ENCODE results near the gene DLGAP1. TPM values are rescaled to one million over a fixed set of nuclear protein-coding genes. Genes with fewer than 3 reads are reported as not detected.

Gene DLGAP1
- polyA plus RNA-seq, 1 experiment, result 0.09 TPM

GRCh38 chr18:3454365-3455089, 1000.6 kb downstream of the DLGAP1 start:
- Histone ChIP-seq H3K4me3 (ENCODE audit: low read depth, low read length) (peak overlapping the region; percentile 53), H3K27ac (ENCODE audit: low read depth, low read length) (peak overlapping the region; percentile 68), H3K9me3 (ENCODE audit: control insufficient read depth, insufficient read depth, low read length) (peaks cover 7% of the 10 kb centered on the region; the same call in 1 of the 2 replicates), H3K27me3 (ENCODE audit: control insufficient read depth, insufficient read depth, low read length) (no peaks in the 10 kb centered on the region)
- peak; percentile 74 for TF ChIP-seq CTCF (IDR thresholded peaks at IDR 0.05; ENCODE audit: low read depth, low read length)
- no peak for DNase-seq (ENCODE audit: low read depth, low spot score)
- CTCF ChIA-PET, result interaction anchor here (0.6 to 6.8 kb wide), 37 partner anchors 8 to 544 kb away, joined by 3 to 69 read pairs (median 4); no protein-coding TSS in a partner anchor
- POLR2A ChIA-PET, result interaction anchor here (0.7 to 4.3 kb wide), 9 partner anchors 17 to 212 kb away, joined by 3 to 44 read pairs (median 6); no protein-coding TSS in a partner anchor

DNA sequence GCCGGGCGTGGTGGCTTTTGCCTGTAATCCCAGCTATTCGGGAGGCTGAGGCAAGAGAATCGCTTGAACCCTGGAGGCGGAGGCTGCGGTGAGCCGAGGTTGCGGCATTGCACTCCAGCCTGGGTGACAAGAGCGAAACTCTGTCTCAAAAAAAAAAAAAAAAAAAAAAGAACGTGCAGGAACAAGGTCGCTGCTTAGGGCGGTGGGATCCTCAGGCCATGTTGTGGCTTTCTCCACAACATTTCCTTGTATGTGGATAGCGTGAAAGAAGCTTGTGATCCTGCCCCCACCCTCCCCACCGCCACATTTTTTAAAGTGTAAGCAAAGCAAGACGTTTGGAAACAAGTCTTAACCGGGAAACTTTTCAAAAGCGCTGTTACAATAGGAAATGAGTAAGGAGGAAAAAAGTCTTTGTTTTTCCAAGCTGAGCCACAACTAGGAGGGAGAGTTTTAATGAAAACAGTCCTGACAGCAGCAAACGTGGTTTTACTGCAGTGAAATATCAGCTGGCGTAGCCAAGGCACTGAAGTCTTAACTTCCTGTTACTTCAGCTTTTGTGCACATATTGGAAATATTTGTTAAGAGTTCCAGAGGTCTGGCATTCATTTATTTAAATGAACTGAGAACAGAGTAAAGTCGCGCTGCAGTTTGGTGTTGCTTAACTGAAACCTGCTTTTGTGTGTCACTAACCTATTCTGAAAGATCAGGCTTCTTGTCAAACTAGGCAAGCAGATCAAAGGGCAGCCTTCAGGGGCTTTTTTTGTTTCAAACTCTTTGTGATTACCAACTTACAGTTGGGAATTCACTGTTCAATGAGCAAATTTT, 1001.4 kb downstream of the DLGAP1 start:
- no peak for TF ChIP-seq CTCF (IDR thresholded peaks at IDR 0.05; ENCODE audit: low read depth, low read length)
- Histone ChIP-seq H3K27me3 (ENCODE audit: control insufficient read depth, insufficient read depth, low read length) (no peaks in the 10 kb centered on the region), H3K9me3 (ENCODE audit: control insufficient read depth, insufficient read depth, low read length) (peaks cover 7% of the 10 kb centered on the region; the same call in 1 of the 2 replicates), H3K27ac (ENCODE audit: low read depth, low read length) (peak overlapping the region; percentile 99), H3K4me3 (ENCODE audit: low read depth, low read length) (peak overlapping the region; percentile 89)
- ChIA-PET POLR2A (interaction anchor here (0.7 to 4.3 kb wide), 11 partner anchors 12 to 229 kb away, joined by 3 to 44 read pairs (median 9); no protein-coding TSS in a partner anchor), CTCF (interaction anchor here (0.7 to 6.8 kb wide), 28 partner anchors 9 to 617 kb away, joined by 3 to 69 read pairs (median 5); no protein-coding TSS in a partner anchor)
- peak; percentile 92 for DNase-seq (ENCODE audit: low read depth, low spot score)

DNA sequence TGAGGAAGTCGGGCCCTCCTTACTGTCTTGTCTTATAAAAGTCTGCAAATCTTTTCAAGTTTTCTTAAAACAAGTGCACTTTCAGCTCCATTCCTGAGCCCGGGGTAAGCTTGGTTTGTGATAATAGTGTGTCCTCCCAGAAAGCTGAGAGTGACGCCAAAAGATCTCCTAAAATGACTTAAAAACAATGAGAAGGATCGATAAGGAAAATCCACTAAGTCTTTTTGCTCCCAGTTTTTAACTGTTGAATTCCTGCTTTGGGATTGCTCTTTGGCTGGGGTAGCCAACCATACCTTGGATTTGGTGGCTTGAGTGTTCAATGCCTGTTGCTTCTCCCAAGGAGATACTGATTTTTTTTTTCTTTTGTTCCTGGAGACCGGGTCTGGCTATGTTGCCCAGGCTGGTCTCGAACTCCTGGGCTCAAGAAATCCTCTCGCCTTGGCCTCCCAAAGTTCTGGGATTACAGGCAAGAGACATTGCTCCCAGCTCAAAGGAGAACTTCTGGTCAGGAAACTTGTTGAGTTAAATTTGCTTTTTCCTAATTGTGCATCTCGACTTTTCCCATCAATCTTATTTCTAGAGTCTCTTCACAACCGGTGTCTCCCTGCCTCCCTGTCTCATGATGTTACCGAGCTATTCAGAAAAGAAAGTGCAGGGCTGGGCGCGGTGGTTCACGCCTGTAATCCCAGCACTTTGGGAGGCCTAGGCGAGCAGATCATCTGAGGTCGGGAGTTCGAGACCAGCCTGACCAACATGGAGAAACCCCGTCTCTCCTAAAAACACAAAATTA, 1002.2 kb downstream of the DLGAP1 start:
- peaks cover 7% of the 10 kb centered on the region; the same call in 1 of the 2 replicates for H3K9me3 ChIP-seq (ENCODE audit: control insufficient read depth, insufficient read depth, low read length)
- CTCF ChIA-PET, result interaction anchor here (0.5 to 6.8 kb wide), 10 partner anchors 142 to 543 kb away, joined by 3 to 69 read pairs (median 8); no protein-coding TSS in a partner anchor
- POLR2A ChIA-PET, result interaction anchor here (0.6 to 4.3 kb wide), 9 partner anchors 141 to 218 kb away, joined by 4 to 44 read pairs (median 9); no protein-coding TSS in a partner anchor

More for the DNA sequence above, 1002.2 kb downstream of the DLGAP1 start:
- Histone ChIP-seq H3K27me3 (ENCODE audit: control insufficient read depth, insufficient read depth, low read length) (no peaks in the 10 kb centered on the region), H3K27ac (ENCODE audit: low read depth, low read length) (peak overlapping the region; percentile 99), H3K4me3 (ENCODE audit: low read depth, low read length) (peak overlapping the region; percentile 89)
- DNase-seq (ENCODE audit: low read depth, low spot score), result no peak
- TF ChIP-seq CTCF (IDR thresholded peaks at IDR 0.05; ENCODE audit: low read depth, low read length), result no peak

All from AG04450 (cell line).